CD4-positive, alpha-beta T cell treated with Interleukin-21 for 1 hour (primary cell): Measurements from ENCODE around the gene PRKCH.

Experiments used
- DNase-seq: peaks from one replicate; pipeline ENCODE4 v3.0.0-alpha.2; 2020

The PRKCH gene

GRCh38 chr14:61559641-61560201 lies 238.3 kb downstream of the PRKCH start:
- DNase-seq: no peak

GRCh38 chr14:61560323-61560722 lies 238.9 kb downstream of the PRKCH start:
- DNase-seq: no peak

- DNase-seq: no peak
Measured at GRCh38 chr14:61561104-61561503, 239.7 kb downstream of the PRKCH start.

- DNase-seq: no peak
Measured at GRCh38 chr14:61561657-61562276, 240.4 kb downstream of the PRKCH start.

- DNase-seq: peak; percentile 32
Measured at GRCh38 chr14:61562321-61563161, 241.2 kb downstream of the PRKCH start.

GRCh38 chr14:61563162-61563511 lies 241.8 kb downstream of the PRKCH start:
- no peak for DNase-seq

GRCh38 chr14:61563880-61564617 lies 242.7 kb downstream of the PRKCH start:
- no peak for DNase-seq

- no peak for DNase-seq
Measured at GRCh38 chr14:61564618-61565091, 243.3 kb downstream of the PRKCH start.

- no peak for DNase-seq
Measured at GRCh38 chr14:61565181-61565580, 243.8 kb downstream of the PRKCH start.

- no peak for DNase-seq
Measured at GRCh38 chr14:61565836-61566536, 244.6 kb downstream of the PRKCH start.

GRCh38 chr14:61566537-61567225 lies 245.3 kb downstream of the PRKCH start:
- no peak for DNase-seq

GRCh38 chr14:61567838-61568571 lies 246.6 kb downstream of the PRKCH start:
- DNase-seq: no peak

- peak; percentile 41 for DNase-seq
Measured at GRCh38 chr14:61568572-61569011, 247.2 kb downstream of the PRKCH start.

- DNase-seq: no peak
Measured at GRCh38 chr14:61569308-61569707, 247.9 kb downstream of the PRKCH start.

- peak; percentile 24 for DNase-seq
Measured at GRCh38 chr14:61569812-61570548, 248.6 kb downstream of the PRKCH start.

GRCh38 chr14:61570549-61571290 lies 249.3 kb downstream of the PRKCH start:
- no peak for DNase-seq

GRCh38 chr14:61571917-61572316 lies 250.5 kb downstream of the PRKCH start:
- no peak for DNase-seq

GRCh38 chr14:61573321-61573720 lies 251.9 kb downstream of the PRKCH start:
- no peak for DNase-seq

- DNase-seq: no peak
Measured at GRCh38 chr14:61573748-61574513, 252.6 kb downstream of the PRKCH start.
